ENCODE results near the gene C12orf60. TPM values are rescaled to one million over a fixed set of nuclear protein-coding genes. Genes with fewer than 3 reads are reported as not detected.

C12orf60 gene
- polyA plus RNA-seq, 3 donors, result 3.9 to 4.6 (median 4.1) TPM

GRCh38 chr12:14833336-14833735 lies 29.9 kb downstream of the C12orf60 start:
- DNase-seq, result no peak

- DNase-seq, result no peak
Measured at GRCh38 chr12:14833952-14834351, 30.5 kb downstream of the C12orf60 start.

GRCh38 chr12:14834509-14834908 lies 31.0 kb downstream of the C12orf60 start:
- DNase-seq, result no peak

GRCh38 chr12:14836336-14837210 lies 33.1 kb downstream of the C12orf60 start:
- no peak for DNase-seq

GRCh38 chr12:14839262-14839661 lies 35.8 kb downstream of the C12orf60 start:
- DNase-seq, result no peak

- DNase-seq, result no peak
Measured at GRCh38 chr12:14840616-14841015, 37.1 kb downstream of the C12orf60 start.

- DNase-seq, result peak; percentile 37
Measured at GRCh38 chr12:14841761-14842160, 38.3 kb downstream of the C12orf60 start.

GRCh38 chr12:14842315-14842714 lies 38.8 kb downstream of the C12orf60 start:
- no peak for DNase-seq

- DNase-seq, result no peak
Measured at GRCh38 chr12:14843425-14843887, 40.0 kb downstream of the C12orf60 start, which contains the start of gene ART4. Gene ART4, minus strand, starts transcription at chr12:14843526. Its CDS starts 413 bp downstream, at chr12:14843113.

- no peak for DNase-seq
Measured at GRCh38 chr12:14844401-14844800, 40.9 kb downstream of the C12orf60 start.

GRCh38 chr12:14845350-14845750 lies 41.9 kb downstream of the C12orf60 start:
- DNase-seq, result peak; percentile 66

GRCh38 chr12:14846042-14846587 lies 42.6 kb downstream of the C12orf60 start:
- no peak for DNase-seq

- DNase-seq, result no peak
Measured at GRCh38 chr12:14846876-14847580, 43.6 kb downstream of the C12orf60 start.

GRCh38 chr12:14849661-14850060 lies 46.2 kb downstream of the C12orf60 start:
- DNase-seq, result no peak

- no peak for DNase-seq
Measured at GRCh38 chr12:14850929-14851663, 47.6 kb downstream of the C12orf60 start.

GRCh38 chr12:14852880-14853279 lies 49.4 kb downstream of the C12orf60 start:
- no peak for DNase-seq

- DNase-seq, result no peak
Measured at GRCh38 chr12:14853961-14854360, 50.5 kb downstream of the C12orf60 start.

GRCh38 chr12:14854586-14855183 lies 51.2 kb downstream of the C12orf60 start:
- peak; percentile 36 for DNase-seq

- DNase-seq, result no peak
Measured at GRCh38 chr12:14858513-14858912, 55.0 kb downstream of the C12orf60 start.

- DNase-seq, result no peak
Measured at GRCh38 chr12:14860490-14860889, 57.0 kb downstream of the C12orf60 start.

- no peak for DNase-seq
Measured at GRCh38 chr12:14868916-14869506, 65.5 kb downstream of the C12orf60 start.

Measured in renal pelvis (tissue), 4 donors.